RWPE1 (cell line): Measurements from ENCODE around the gene TBC1D16.

Source experiments
- CTCF ChIA-PET: fragments of 350-600 bp; sonication (Branson Sonifier 250); formaldehyde crosslinking; extraction: SDS; loops from one replicate; lab custom pipeline; 2021; lab: Yijun Ruan, JAX
- POLR2A ChIA-PET: fragments of 400-600 bp; formaldehyde crosslinking; extraction: SDS; loops from one replicate; lab custom pipeline; 2020; ENCODE audit warnings: antibody characterized with exemption; ENCODE audit not compliant: low non-redundant PET; lab: Yijun Ruan, JAX
- DNase-seq: peaks from one replicate; pipeline ENCODE4 v3.0.0; 2012; ENCODE audit warnings: low spot score
- H3K27ac ChIP-seq: fragments of 450-650 bp; 2 replicates; pipeline ENCODE4 v1.5.1; 2017
- TF ChIP-seq, protein P1 (sequence below): fragments of 450-650 bp; conservative IDR thresholded peaks from 2 replicates; pipeline ENCODE4 v1.5.1; 2017; ENCODE audit warnings: low read depth, mild to moderate bottlenecking

Gene TBC1D16

DNA sequence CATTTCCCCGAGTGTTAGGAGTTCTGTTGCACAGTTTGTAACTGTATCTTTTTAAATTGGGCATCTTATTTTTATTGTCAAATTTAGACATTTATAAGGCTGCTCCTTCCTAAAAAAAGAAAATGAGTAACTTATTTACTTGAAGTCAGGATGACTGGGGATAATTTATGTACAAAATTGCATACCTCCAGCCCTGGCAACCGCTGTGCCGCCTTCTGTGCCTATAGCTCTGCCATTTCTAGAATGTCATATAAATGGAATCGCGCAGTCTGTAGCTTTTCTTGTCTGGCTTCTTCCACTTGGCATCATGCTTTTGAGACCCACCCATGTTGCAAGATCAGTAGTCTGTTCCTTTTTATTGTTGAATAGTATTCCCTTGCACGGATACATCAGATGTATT, 36.7 kb upstream of the TBC1D16 start:
- ChIA-PET POLR2A (no interaction called here), CTCF (no interaction called here)
- DNase-seq = no peak
- no peak overlapping the region for H3K27ac ChIP-seq
- TF ChIP-seq, protein P1, sequence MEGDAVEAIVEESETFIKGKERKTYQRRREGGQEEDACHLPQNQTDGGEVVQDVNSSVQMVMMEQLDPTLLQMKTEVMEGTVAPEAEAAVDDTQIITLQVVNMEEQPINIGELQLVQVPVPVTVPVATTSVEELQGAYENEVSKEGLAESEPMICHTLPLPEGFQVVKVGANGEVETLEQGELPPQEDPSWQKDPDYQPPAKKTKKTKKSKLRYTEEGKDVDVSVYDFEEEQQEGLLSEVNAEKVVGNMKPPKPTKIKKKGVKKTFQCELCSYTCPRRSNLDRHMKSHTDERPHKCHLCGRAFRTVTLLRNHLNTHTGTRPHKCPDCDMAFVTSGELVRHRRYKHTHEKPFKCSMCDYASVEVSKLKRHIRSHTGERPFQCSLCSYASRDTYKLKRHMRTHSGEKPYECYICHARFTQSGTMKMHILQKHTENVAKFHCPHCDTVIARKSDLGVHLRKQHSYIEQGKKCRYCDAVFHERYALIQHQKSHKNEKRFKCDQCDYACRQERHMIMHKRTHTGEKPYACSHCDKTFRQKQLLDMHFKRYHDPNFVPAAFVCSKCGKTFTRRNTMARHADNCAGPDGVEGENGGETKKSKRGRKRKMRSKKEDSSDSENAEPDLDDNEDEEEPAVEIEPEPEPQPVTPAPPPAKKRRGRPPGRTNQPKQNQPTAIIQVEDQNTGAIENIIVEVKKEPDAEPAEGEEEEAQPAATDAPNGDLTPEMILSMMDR = no peak

DNA sequence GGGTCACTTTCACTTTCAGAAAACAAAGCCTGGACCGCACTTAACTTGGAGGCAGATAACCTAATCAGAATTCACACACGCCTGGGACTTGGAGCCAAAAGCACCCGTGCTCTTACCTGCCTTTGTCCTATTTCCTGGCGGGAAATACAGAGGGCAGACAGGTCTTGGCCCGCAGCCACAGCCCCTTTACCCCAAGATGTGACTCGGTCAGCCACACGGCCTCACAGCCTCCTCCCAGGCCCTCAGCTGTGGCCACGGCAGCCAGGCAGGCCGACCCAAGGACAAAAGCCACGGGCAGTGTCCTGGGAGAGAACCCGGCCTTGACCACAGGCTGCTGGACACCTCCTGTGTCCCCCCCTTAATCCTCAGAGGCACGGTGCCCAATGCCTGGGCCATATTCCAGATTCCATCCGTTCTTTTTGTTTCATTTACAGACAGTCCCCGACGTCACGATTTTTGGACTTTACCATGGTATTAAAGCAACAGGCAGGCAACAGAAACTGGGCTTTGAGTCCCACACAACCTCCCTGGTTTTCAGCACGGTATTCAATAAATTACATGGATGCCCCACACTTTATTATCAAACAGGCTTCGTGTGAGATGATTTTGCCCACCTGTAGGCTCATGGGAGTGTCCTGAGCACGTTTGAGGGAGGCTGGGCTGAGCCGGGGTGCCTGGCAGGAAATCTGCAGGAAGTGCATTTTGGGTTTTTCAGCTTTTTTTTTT, 35.6 kb upstream of the TBC1D16 start:
- POLR2A ChIA-PET = no interaction called here
- no peak for DNase-seq
- H3K27ac ChIP-seq = peak overlapping the region; percentile 11; the same call in 1 of the 2 replicates
- CTCF ChIA-PET = no interaction called here
- TF ChIP-seq, protein P1 = no peak

DNA sequence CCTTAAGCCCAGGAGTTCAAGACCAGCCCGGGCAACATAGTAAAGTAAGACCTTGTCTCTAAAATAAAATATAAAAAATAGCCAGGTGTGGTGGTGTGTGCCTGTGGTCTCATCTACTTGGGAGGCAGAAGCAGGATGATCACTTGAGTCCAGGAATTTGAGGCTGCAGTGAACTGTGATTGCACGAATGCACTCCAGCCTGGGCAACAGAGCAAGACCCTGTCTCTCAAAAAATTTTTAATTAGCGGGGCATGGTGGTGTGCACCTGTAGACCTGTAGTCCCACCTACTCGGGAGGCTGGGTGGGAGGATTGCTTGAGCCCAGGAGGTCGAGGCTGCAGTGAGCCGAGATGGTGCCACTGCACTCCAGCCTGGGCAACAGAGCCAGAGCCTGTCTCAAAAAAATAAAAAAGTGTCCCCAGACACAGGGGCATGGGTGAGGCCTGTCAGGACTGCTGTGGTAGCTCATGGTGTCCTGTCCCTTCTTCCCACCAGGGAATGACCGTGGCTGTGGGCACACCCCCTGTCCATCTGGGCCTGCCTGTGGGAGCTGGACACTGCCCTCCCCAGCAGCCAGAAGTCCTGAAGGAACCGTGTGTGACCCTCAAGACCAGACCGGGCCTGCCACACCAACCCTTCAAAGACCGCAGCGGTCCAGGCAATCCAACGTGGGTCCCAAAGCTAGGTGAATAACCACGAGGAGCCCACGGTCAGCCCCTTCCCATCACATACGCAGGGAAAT, 34.9 kb upstream of the TBC1D16 start:
- TF ChIP-seq, protein P1 = no peak
- DNase-seq = no peak
- POLR2A ChIA-PET = no interaction called here
- CTCF ChIA-PET = interaction anchor here (0.6 kb wide), 1 partner anchor 215 kb away, joined by 4 read pairs; no protein-coding TSS in a partner anchor
- H3K27ac ChIP-seq = no peak overlapping the region; the same call in 1 of the 2 replicates

DNA sequence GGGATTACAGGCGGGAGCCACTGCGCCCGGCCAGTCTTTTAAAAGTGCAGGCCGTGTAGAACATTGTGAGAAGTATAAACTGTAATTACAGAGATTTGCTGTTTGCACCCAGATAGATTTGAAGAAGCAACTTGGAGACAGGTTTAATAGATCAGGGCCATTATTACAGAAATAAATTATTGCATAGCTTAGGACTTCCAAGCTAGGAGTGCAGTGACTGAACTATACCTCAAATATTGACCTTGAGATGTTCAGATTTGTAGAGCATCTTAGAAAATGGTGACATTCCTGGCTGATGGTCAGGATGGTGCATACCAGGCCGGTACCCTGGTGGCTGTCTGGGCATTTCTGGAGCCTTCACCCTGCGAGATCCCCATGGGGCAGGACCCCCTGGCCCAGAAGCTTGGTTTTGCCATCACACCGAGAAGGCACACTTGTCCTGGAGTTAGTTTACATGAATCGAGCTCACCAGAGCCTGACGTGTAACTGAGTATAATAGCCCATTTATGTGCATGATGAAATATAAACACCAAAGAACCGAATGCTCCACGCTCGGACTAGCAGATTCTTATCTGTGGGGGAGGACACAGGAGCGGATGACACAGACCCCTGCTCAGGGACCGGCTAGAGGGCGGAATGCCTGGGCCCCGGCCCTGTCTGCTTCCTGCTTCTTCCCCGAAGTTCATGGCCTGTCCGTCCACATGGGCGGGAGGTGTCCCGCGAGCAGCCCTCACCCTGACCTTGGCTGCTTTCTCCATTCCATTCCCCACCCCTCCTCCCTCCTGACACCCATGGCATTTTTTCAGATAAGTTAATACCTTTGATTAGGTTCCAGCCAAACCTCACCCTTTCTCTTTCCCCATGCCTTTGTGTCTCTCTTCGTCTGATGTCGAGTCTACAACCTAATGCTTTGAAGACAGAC, 32.9 kb upstream of the TBC1D16 start:
- POLR2A ChIA-PET = no interaction called here
- H3K27ac ChIP-seq = no peak overlapping the region
- TF ChIP-seq, protein P1 = no peak
- DNase-seq = no peak
- CTCF ChIA-PET = no interaction called here

DNA sequence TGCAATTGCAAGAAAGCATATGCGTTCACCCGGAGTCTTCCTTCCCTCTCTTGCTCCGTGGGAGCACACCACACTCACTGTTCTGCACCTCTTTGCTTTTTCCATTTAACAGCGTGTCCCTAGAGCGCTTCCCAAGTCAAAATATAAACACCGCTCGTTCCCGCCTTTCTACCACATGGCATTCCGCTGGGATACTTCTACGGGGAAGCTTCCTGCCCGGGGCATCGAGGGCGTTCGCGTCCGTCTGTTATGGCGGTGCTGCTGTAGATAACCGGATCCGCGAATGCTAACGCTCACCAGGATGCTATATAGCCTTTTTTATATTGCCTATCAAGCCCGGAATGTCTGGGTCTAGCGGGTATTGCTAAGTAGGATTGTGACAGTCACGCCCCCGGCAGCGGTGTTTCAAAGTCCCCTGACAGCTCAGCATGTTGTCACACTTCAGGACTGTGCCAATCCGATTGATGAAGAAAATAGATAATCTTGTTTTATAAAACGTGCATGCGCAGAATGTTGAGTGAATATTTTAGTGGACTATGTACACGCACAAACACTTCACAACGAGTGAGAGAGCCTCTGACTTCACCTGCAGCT, 31.8 kb upstream of the TBC1D16 start:
- H3K27ac ChIP-seq = no peak overlapping the region
- TF ChIP-seq, protein P1 = no peak
- ChIA-PET CTCF (no interaction called here), POLR2A (no interaction called here)
- no peak for DNase-seq
